OCI-LY7 (cell line): Measurements from ENCODE around the gene TMEM140. TPM values are rescaled to one million over a fixed set of nuclear protein-coding genes. Genes with fewer than 3 reads are reported as not detected.

Experiments
- BruUV-seq: library from RNA; stranded (reverse); fragments of 400-500 nt; replicated peaks from 2 replicates; lab custom pipeline; 2021; lab: Mats Ljungman, UMichigan
- CTCF ChIA-PET: fragments of 300-600 bp; sonication (Branson Sonifier 250); formaldehyde crosslinking; loops from one replicate; lab custom pipeline; 2022; ENCODE audit warnings: antibody characterized with exemption; ENCODE audit not compliant: unreplicated experiment; lab: Charles Lee
- POLR2A ChIA-PET: fragments of 300-600 bp; sonication (Branson Sonifier 250); formaldehyde crosslinking; loops from one replicate; lab custom pipeline; 2022; ENCODE audit warnings: antibody characterized with exemption; lab: Charles Lee
- DNase-seq: peaks from one replicate; pipeline ENCODE4 v3.0.0-alpha.2; 2015; ENCODE audit warnings: low spot score
- H2AFZ ChIP-seq: fragments of 200-600 bp; sonication (generic), shearing (Covaris generic); 2 replicates; pipeline ENCODE4 v1.6.1; 2014; ENCODE audit warnings: mild to moderate bottlenecking, antibody characterized with exemption, low read length, moderate library complexity
- H3K27ac ChIP-seq: fragments of 200-600 bp; sonication (generic); 2 replicates; pipeline ENCODE4 v1.5.1; 2014; ENCODE audit warnings: mixed run types, low read depth, mild to moderate bottlenecking, moderate library complexity, low read length, inconsistent platforms; ENCODE audit not compliant: poor library complexity, severe bottlenecking
- H3K36me3 ChIP-seq: fragments of 200-600 bp; sonication (generic); 2 replicates; pipeline ENCODE4 v1.6.1; 2014; ENCODE audit warnings: mild to moderate bottlenecking, antibody characterized with exemption, low read length, moderate library complexity, mixed read lengths; ENCODE audit not compliant: insufficient read depth
- H3K4me1 ChIP-seq: fragments of 200-600 bp; sonication (generic); 2 replicates; pipeline ENCODE4 v1.5.1; 2014; ENCODE audit warnings: mild to moderate bottlenecking, low read length; ENCODE audit not compliant: insufficient read depth, poor library complexity, severe bottlenecking
- H3K4me2 ChIP-seq: fragments of 200-600 bp; sonication (generic); 2 replicates; pipeline ENCODE4 v1.6.1; 2014; ENCODE audit warnings: mild to moderate bottlenecking, low read length
- H3K4me3 ChIP-seq: fragments of 200-600 bp; sonication (generic); 2 replicates; pipeline ENCODE4 v1.5.1; 2014; ENCODE audit warnings: mild to moderate bottlenecking, low read depth, low read length; ENCODE audit not compliant: poor library complexity, severe bottlenecking
- H3K79me2 ChIP-seq: fragments of 200-600 bp; sonication (generic); 2 replicates; pipeline ENCODE4 v1.6.1; 2016; ENCODE audit warnings: low read depth, mild to moderate bottlenecking, low read length, moderate library complexity, mixed read lengths; ENCODE audit not compliant: insufficient read depth
- H3K9me2 ChIP-seq: fragments of 200-600 bp; sonication (generic); 2 replicates; pipeline ENCODE4 v1.6.1; 2016; ENCODE audit warnings: mild to moderate bottlenecking, low read length, mixed read lengths; ENCODE audit not compliant: insufficient read depth
- H3K9me3 ChIP-seq: fragments of 200-600 bp; sonication (generic); 2 replicates; pipeline ENCODE4 v1.6.1; 2014; ENCODE audit warnings: mild to moderate bottlenecking, mixed run types, low read length, mixed read lengths
- H4K20me1 ChIP-seq: fragments of 200-600 bp; sonication (generic); 2 replicates; pipeline ENCODE4 v1.6.1; 2014; ENCODE audit warnings: mild to moderate bottlenecking, antibody characterized with exemption, low read length, moderate library complexity, mixed read lengths; ENCODE audit not compliant: insufficient read depth
- CTCF ChIP-seq: fragments of 200-600 bp; sonication (generic); conservative IDR thresholded peaks from 2 replicates; pipeline ENCODE4 v1.5.1; 2014; ENCODE audit warnings: mild to moderate bottlenecking, antibody characterized with exemption, low read length, moderate library complexity, mixed read lengths
- EZH2phosphoT487 ChIP-seq: fragments of 200-600 bp; sonication (generic); IDR thresholded peaks from 2 replicates; pipeline ENCODE4 v1.6.1; 2018; ENCODE audit warnings: low read depth, borderline replicate concordance, mild to moderate bottlenecking, mixed run types, antibody characterized with exemption, low read length, moderate library complexity, mixed read lengths
- intact Hi-C: fragments of 100-400 bp; cut with micrococcal nuclease; formaldehyde crosslinking; loops from one replicate; pipeline ENCODE4 v1.10.0; 2022; ENCODE audit not compliant: unreplicated experiment
- total RNA-seq, 2 experiments: library from RNA; depleted of rRNA in 1 of 2; stranded (reverse); fragments of >200 nt in 1 of 2; shearing (Covaris generic) in 1 of 2; gene quantifications; 2 replicates each; pipeline ENCODE4 v1.2.3, GENCODE V29; 2014 to 2022

Gene TMEM140
- total RNA-seq, 2 experiments from 2014 or later: 0.41 to 1.6 TPM

- Histone ChIP-seq H4K20me1 (no peaks in the 10 kb centered on the region), H3K4me3 (no peak overlapping the region), H3K9me3 (no peaks in the 10 kb centered on the region), H2AFZ (no peak overlapping the region), H3K9me2 (no peaks in the 10 kb centered on the region), H3K27ac (no peak overlapping the region), H3K36me3 (peaks cover 4% of the 10 kb centered on the region; the same call in 1 of the 2 replicates), H3K79me2 (no peaks in the 10 kb centered on the region), H3K4me2 (no peak overlapping the region), H3K4me1 (peaks cover 6% of the 10 kb centered on the region)
- ChIA-PET POLR2A (interaction anchor here (0.6 kb wide), 1 partner anchor 16 kb away, joined by 3 read pairs; no protein-coding TSS in a partner anchor), CTCF (no interaction called here)
- no TSS peak for BruUV-seq
- DNase-seq: no peak
- intact Hi-C loops: no loop called here
- TF ChIP-seq CTCF (no peak), EZH2phosphoT487 (no peak)
These were observed 59.7 kb downstream of the TMEM140 start for GRCh38 chr7:135207406-135208101.

GRCh38 chr7:135208102-135208793, 60.4 kb downstream of the TMEM140 start:
- ChIA-PET CTCF (no interaction called here), POLR2A (no interaction called here)
- no peaks in the 10 kb centered on the region for H3K79me2 ChIP-seq
- H3K4me2 ChIP-seq: no peak overlapping the region
- no peaks in the 10 kb centered on the region for H4K20me1 ChIP-seq
- no peaks in the 10 kb centered on the region for H3K9me3 ChIP-seq
- no peak for TF ChIP-seq CTCF
- H3K4me3 ChIP-seq: no peak overlapping the region
- H3K9me2 ChIP-seq: no peaks in the 10 kb centered on the region
- no peak overlapping the region for H3K27ac ChIP-seq
- intact Hi-C loops: no loop called here
- peaks cover 4% of the 10 kb centered on the region; the same call in 1 of the 2 replicates for H3K36me3 ChIP-seq
- no TSS peak for BruUV-seq
- no peak overlapping the region for H2AFZ ChIP-seq
- DNase-seq: no peak
- peaks cover 6% of the 10 kb centered on the region for H3K4me1 ChIP-seq
